ENCODE measurements around the gene UGT2A3.
"Not testable (repeated sequence)": the region's sequence is repeated elsewhere in the genome, so short reads cannot be mapped to it uniquely, and the experiment has no call there.

UGT2A3 gene

GRCh38 chr4:68951078-68951805 is at the start of gene UGT2A3:
TSS of gene UGT2A3 (minus strand) at chr4:68951804. CDS start at chr4:68951760, 44 bp downstream.
- no peak for DNase-seq (ENCODE audit: extremely low read depth in 1 of 2, low read depth in 1 of 2)

- DNase-seq (ENCODE audit: extremely low read depth in 1 of 2, low read depth in 1 of 2) = no peak
Observed at GRCh38 chr4:68997040-68997439, 45.4 kb upstream of the UGT2A3 start.

- DNase-seq (ENCODE audit: extremely low read depth in 1 of 2, low read depth in 1 of 2) = no peak
Observed at GRCh38 chr4:68995292-68995691, 43.7 kb upstream of the UGT2A3 start.

DNA sequence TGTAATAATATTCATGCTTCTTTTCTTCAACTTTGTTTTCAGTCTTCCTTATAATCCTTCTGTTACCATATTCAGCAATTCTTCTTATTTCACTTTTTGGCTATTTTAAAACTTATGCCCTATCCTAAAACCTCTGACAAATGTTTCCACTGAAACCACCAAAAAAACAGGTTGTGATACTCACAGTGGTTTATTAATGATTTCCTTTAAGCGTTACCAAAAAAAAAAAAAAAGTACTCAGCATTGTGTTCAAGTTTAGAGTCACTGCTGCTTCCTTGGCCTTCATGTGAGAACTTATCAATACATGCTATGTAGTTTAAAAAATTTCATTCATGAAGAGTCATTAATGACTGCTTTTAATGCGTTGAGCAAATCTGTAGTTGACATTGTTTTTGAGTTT is 35.4 kb upstream of the UGT2A3 start:
- no peak for DNase-seq (ENCODE audit: extremely low read depth in 1 of 2, low read depth in 1 of 2)

DNA sequence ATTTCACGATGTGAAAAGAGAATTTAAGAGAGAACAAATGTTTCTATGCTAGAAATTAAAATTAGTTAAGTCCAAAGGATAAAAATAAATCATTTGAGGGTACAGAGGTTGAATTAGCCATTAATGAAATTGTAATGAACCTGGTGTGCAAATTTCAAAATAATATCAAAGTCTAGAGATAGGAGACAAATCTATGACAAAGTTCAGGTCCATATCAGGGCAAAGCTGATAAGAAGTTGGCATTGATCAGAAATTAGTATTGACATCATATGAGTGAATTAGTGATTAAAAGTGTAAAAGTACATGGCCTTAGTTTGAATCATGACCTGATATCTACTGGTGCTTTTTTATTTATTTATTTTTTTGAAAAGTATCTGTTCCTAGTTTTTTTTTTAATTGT is 33.8 kb upstream of the UGT2A3 start:
- no peak for DNase-seq (ENCODE audit: extremely low read depth in 1 of 2, low read depth in 1 of 2)

DNA sequence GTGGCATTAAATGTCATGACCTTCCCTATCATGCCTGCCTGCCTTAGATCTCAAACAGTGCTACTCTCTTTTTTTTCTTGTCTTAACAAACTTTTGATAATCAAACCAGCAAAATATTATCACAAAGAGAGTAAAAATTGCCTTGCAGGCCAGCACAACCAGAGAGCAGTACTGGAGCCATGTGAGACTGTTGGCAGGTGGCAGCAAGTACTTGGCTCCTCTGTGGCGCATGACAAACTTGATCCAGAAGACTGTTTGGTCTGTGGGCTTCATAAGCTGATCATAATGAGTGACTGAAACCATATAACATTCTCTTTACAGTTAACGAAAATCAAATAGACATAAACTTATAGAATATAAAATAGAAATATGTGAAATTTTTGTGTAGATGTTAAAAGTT is 33.3 kb upstream of the UGT2A3 start:
- DNase-seq (ENCODE audit: extremely low read depth in 1 of 2, low read depth in 1 of 2) = no peak

DNA sequence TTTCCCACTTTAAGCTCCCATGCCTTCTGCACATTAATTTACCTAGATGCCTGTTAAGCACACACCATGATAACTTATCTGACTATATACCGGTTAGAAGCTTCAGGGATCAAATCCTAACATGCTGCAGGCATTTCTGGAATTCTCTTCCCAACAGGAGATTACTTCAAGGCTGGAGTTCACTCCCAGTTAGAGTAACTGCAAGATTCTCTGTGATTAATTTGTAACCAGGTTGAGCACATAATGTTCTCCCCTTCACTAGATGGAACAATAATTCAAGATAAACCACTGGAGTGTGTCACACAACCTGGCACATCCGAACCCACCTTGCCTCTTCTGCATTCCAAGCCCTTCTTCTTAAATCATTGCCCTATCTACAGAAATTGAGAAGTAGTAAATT is 11.8 kb upstream of the UGT2A3 start:
- no peak for DNase-seq (ENCODE audit: extremely low read depth in 1 of 2, low read depth in 1 of 2)

DNA sequence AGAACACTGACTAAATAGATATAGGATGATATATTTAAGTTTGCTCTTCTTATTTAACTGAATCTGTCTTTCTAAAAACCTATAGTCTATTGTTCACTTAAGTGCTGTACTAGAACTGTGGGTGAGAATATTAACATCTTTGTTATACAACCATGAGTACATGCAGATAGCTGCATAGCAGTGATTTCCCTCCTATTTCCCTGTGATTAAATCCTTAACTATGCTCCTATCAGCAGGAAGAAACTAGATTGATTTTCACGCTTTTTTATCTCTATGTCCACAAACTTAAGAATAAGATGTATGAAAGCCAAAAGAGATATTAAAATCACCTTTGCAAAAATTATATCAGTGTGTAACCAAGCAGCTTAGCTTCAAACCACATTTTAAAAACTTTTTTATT is 11.3 kb upstream of the UGT2A3 start:
- DNase-seq (ENCODE audit: extremely low read depth in 1 of 2, low read depth in 1 of 2) = no peak

- no peak for DNase-seq (ENCODE audit: extremely low read depth in 1 of 2, low read depth in 1 of 2)
Observed at GRCh38 chr4:68960294-68961163, 8.9 kb upstream of the UGT2A3 start.

DNA sequence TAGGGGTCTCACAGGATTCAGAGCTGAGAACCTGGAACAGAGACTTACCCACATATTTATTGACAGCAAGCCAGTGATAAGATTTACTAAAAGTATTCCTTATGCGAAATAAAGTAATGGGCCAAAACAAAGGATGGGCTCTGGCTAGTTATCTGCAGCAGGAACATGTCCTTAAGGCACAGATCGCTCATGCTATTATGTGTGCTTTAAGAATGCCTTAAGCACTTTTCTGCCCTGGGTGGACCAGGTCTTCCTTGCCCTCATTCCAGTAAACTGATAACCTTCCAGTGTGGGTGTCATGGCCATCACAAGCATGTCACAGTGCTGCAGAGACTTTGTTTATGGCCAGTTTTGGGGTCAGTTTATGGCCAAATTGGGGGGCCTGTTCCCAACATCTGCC is 7.5 kb upstream of the UGT2A3 start:
- DNase-seq (ENCODE audit: extremely low read depth in 1 of 2, low read depth in 1 of 2) = not testable (repeated sequence)

GRCh38 chr4:68954126-68954525 is 2.5 kb upstream of the UGT2A3 start:
- DNase-seq (ENCODE audit: extremely low read depth in 1 of 2, low read depth in 1 of 2) = no peak

- no peak for DNase-seq (ENCODE audit: extremely low read depth in 1 of 2, low read depth in 1 of 2)
Observed at GRCh38 chr4:68953056-68953596, 1.5 kb upstream of the UGT2A3 start.

DNA sequence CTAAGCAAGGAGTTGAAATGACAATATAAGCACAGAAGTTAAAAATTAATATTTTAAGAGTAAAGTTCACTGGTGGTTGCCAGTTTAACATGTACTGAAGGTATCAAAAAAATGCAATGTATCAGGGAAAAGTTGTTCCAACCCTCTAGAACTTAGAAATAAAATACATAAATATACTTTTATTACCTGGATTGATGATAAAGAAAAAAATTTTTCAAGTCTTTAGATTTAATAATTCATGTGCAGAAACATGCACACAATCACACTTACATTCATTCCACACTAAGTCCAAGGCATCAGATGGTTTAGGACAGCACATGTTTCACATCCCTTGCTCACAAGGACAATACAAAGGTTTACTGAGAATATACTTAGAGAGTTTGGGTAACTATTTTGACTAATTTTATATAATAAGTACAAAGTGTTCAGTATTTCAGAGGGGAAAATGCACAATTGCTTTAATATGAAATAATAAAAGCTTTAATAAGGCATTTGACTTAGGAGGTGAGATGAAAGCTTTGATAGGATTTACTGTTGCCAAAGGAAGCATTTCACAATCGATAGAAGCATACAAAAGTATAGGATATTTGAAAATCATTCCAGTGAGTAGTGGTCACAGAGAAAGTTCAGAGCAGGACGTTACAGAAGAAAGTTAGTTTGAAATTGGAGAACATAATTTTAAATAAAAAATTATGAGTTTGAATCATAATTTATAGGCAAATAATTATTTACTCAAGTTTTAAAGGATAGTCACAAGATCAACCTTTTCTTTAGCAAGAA is 392 bp upstream of the UGT2A3 start:
- no peak for DNase-seq (ENCODE audit: extremely low read depth in 1 of 2, low read depth in 1 of 2)

- DNase-seq (ENCODE audit: extremely low read depth in 1 of 2, low read depth in 1 of 2) = no peak
Observed at GRCh38 chr4:68950033-68950432, 1.6 kb downstream of the UGT2A3 start.

DNA sequence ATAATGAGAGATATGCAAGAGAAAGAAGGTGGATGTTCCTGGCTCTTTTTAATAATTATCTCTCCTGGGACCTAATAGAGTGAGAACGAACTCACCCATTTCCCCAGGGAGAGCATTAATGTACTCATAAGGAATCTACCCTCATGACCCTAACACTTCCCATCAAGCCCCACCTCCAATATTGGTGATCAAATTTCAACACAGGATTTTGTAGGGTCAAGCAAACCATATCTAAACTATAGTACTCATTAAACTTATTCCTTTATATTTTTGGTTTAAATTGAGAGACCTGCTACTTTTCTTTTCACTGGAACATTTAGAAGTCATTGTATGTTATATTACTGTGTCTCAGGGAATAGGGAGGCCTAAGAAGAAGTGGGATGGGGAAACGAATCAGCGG is 2.6 kb downstream of the UGT2A3 start:
- DNase-seq (ENCODE audit: extremely low read depth in 1 of 2, low read depth in 1 of 2) = no peak

DNA sequence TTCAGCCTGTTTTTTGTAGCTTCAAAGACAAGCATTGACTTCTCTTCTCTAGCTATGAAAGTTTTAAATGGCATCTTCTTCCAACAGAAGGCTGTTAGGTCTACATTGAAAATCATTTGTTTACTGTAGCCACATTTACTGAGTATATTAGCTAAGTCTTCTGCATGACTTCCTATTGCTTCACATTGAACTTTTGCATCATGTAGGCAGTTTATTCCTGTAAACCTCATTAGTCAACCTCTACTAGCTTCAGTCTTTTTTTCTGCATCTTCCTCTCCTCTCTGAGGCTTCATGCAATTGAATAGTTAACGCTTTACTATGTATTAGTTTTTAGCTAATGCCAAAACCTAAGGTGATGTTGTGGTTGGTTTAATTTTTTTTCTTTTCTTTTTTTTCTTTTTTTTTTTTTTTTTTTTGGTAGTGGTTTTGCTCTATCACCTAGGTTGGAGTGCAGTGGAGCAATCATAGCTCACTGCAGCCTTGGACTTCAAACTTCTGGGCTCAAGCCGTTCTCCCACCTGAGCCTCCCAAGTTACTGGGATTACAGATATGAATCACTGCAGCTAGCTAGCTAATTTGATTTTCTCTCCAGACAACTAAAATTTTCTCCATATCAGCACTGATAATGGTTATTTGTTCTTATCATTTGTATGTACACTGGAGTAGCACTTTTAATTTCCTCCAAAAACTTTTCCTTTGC is 3.4 kb downstream of the UGT2A3 start:
- no peak for DNase-seq (ENCODE audit: extremely low read depth in 1 of 2, low read depth in 1 of 2)

DNA sequence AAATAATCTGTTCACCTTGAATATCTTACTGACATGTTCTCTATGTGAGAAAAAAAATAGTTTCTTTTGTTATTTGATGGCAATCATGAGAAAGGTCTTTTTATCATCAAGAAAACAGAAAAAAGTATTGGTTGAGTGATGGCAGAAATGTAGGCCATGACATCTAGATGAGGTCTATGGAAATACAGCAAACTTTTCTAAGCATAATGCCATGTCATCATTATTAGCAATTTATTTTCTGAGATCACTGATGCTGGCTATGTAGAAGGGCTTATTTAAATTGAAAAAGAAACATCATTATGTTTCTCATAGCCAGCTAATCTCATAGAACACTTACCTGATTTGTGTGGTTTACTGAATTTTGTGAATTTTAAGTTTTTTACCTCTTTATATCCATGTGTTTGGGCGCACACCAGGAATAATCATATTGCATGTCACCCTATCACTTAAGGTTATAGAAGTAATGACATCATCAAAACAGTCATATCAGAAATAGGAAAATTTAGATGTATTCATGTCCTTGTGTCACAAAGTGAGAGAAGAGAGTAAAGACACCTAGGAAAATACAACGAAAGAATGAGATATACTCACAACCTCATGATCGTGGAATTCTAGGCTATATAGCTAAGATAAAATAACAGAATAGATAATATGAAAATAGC is 22.4 kb downstream of the UGT2A3 start:
- DNase-seq (ENCODE audit: extremely low read depth in 1 of 2, low read depth in 1 of 2) = no peak

DNA sequence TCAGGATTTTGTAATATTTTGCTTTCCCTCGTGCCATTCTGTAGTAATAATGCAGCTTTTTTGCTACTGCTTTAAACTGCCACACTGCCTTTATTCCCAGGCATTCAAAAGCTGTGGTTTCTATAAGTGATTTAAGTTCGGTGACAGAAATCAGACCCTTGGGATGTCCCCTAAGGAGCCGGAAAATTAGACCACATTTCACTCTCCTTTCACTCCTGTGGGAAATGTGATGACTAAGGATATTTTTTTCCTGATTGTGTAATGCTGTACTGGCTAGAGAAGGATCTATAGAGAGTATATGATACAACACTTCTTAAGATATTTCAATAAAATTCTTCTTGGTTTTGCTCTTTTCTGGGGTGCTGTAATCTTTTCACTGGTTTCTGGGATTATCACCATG is 24.4 kb downstream of the UGT2A3 start:
- no peak for DNase-seq (ENCODE audit: extremely low read depth in 1 of 2, low read depth in 1 of 2)

DNA sequence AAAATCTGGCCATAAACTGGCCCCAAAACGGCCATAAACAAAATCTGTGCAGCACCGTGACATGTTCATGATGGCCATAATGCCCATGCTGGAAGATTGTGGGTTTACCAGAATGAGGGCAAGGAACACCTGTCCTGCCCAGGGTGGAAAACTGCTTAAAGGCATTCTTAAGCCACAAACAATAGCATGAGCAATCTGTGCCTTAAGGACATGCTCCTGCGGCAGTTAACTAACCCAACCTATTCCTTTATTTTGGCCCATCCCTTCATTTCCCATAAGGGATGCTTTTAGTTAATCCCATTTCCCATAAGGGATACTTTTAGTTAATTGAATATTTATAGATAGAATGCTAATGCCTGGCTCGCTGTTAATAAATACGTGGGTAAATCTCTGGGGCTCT is 29.4 kb downstream of the UGT2A3 start:
- not testable (repeated sequence) for DNase-seq (ENCODE audit: extremely low read depth in 1 of 2, low read depth in 1 of 2)

- no peak for DNase-seq (ENCODE audit: extremely low read depth in 1 of 2, low read depth in 1 of 2)
Observed at GRCh38 chr4:68921051-68921450, 30.6 kb downstream of the UGT2A3 start.

Data from activated CD8-positive, alpha-beta memory T cell treated with anti-CD3 and anti-CD28 coated beads for 1 hour (primary cell).